Ectodermal cell (in vitro differentiated cells): Measurements from ENCODE around the gene PNPLA6.

Experiments
- H3K27ac ChIP-seq: 2 replicates; pipeline ENCODE4 v1.7.0; 2013; ENCODE audit warnings: mild to moderate bottlenecking, low read depth, low read length; ENCODE audit not compliant: insufficient read depth, poor library complexity, severe bottlenecking
- H3K27me3 ChIP-seq: 2 replicates; pipeline ENCODE4 v1.7.0; 2013; ENCODE audit warnings: mild to moderate bottlenecking, low read length; ENCODE audit not compliant: insufficient read depth, control insufficient read depth, poor library complexity, severe bottlenecking
- H3K36me3 ChIP-seq: one replicate; pipeline ENCODE4 v1.7.0; 2013; ENCODE audit warnings: low read length; ENCODE audit not compliant: control insufficient read depth, insufficient read depth
- H3K4me1 ChIP-seq: one replicate; pipeline ENCODE4 v1.7.0; 2013; ENCODE audit warnings: low read length; ENCODE audit not compliant: control insufficient read depth, insufficient read depth
- H3K4me3 ChIP-seq: 2 replicates; pipeline ENCODE4 v1.7.0; 2013; ENCODE audit warnings: low read depth, low read length, control low read depth; ENCODE audit not compliant: insufficient read depth
- H3K9me3 ChIP-seq: 2 replicates; pipeline ENCODE4 v1.7.0; 2013; ENCODE audit warnings: mild to moderate bottlenecking, low read length, moderate library complexity; ENCODE audit not compliant: control insufficient read depth
- WGBS, 2 experiments: methylation state at CpG; one replicate each; pipeline ENCODE4 v1.1.7; 2013; ENCODE audit warnings: missing lambda C conversion rate in 2 of 2; 5-methylcytosine and 5-hydroxymethylcytosine counted together

PNPLA6 gene

DNA sequence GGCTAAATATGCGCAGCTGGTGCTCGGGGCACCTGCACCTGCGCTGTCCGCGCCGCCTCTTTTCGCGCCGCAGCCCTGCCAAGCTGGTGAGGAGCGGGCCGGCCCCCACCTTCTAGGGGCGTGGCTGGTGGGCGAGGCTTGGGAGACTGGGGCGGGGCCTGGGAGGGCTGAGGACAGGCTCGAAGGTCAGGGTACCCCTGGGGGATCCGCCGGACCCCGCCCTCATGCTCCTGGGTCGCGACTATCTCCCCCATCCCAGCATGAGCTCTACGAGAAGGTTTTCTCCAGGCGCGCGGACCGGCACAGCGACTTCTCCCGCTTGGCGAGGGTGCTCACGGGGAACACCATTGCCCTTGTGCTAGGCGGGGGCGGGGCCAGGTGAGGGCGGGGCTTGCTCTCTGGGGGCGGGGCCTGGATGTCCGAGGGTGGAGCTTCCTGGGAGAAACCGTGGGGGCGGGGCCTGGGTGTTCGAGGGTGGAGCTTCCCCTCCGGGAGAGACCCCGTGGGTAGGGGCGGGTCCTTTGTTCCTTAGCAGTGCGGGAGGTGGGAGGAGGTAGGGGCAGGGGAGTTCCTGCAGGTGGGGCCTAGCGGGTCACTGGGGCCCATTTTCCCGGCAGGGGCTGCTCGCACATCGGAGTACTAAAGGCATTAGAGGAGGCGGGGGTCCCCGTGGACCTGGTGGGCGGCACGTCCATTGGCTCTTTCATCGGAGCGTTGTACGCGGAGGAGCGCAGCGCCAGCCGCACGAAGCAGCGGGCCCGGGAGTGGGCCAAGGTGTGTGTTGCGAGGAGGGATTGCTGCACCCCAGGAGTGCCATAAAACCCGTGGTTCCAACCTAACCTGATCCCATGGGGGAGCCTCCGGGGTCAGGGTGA lies 19.7 kb downstream of the PNPLA6 start:
- H3K4me3 ChIP-seq, result no peak overlapping the region
- H3K27ac ChIP-seq, result no peak overlapping the region
- 94 to 95% methylated on average over 62 of the region's 62 CpGs for WGBS, 2 experiments
- H3K4me1 ChIP-seq, result no peaks in the 10 kb centered on the region
- H3K36me3 ChIP-seq, result peaks cover 15% of the 10 kb centered on the region
- H3K27me3 ChIP-seq, result no peaks in the 10 kb centered on the region
- no peaks in the 10 kb centered on the region for H3K9me3 ChIP-seq

DNA sequence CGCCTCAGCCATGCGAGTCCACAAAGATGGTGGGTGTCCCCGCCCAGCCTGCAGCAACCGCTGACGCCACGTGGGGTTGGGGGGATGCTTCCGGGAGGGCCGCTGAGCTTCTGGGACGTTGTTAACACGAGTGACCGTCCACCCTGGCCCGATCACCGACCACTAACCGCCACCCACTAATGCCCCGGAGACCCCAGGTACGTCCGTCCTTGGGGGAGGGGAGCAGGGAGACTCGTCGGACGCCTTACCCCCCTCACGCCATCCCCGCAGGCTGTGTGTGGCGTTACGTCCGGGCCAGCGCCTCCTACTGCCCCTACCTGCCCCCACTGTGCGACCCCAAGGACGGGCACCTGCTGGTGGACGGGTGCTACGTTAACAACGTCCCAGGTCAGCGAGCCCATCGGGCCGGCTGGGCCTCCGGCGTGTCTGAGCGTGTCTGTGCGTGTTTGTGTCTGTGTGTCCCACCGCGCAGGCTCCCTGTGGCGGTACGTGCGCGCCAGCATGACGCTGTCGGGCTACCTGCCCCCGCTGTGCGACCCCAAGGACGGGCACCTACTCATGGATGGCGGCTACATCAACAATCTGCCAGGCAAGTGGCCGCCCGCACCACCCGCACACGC lies 21.3 kb downstream of the PNPLA6 start:
- Histone ChIP-seq H3K9me3 (no peaks in the 10 kb centered on the region), H3K36me3 (peaks cover 15% of the 10 kb centered on the region), H3K27me3 (no peaks in the 10 kb centered on the region), H3K27ac (no peak overlapping the region), H3K4me1 (no peaks in the 10 kb centered on the region), H3K4me3 (no peak overlapping the region)
- 96 to 97% methylated on average over 54 of the region's 54 CpGs for WGBS, 2 experiments

DNA sequence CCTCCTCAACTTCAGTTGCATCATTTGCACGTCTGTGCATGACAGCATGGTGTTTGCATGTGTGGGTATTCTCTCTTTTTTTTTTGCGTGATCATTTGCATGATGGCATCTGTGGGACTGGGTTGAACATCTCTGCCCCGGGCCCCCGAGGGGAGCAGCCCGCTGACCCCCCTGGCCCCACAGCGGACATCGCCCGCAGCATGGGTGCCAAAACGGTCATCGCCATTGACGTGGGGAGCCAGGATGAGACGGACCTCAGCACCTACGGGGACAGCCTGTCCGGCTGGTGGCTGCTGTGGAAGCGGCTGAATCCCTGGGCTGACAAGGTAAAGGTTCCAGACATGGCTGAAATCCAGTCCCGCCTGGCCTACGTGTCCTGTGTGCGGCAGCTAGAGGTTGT lies 23.1 kb downstream of the PNPLA6 start:
- Histone ChIP-seq H3K36me3 (peaks cover 15% of the 10 kb centered on the region), H3K4me1 (no peaks in the 10 kb centered on the region), H3K27me3 (no peaks in the 10 kb centered on the region), H3K4me3 (no peak overlapping the region), H3K27ac (no peak overlapping the region), H3K9me3 (no peaks in the 10 kb centered on the region)
- WGBS, 2 experiments, result 96% methylated on average over 18 of the region's 18 CpGs

DNA sequence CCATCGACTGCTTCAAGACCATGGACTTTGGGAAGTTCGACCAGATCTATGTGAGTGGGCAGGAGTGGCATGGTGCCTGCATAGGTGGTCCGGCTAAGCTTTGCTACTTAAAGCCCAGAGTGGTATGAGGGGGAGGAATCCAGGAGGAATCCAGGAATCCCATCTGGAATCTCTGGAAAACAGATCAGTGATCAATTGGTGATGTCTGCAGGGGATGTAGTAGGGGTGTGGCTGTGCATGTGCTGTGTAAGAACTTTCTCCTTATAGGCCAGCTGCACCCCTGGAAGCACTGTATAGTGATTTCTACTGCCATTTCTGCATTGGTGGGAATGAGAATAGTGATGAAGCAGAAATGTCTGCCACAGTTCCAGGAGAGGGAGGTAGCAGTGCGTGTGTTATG lies 23.6 kb downstream of the PNPLA6 start:
- Histone ChIP-seq H3K27me3 (no peaks in the 10 kb centered on the region), H3K9me3 (no peaks in the 10 kb centered on the region), H3K4me1 (no peaks in the 10 kb centered on the region), H3K27ac (no peak overlapping the region), H3K4me3 (no peak overlapping the region), H3K36me3 (peaks cover 15% of the 10 kb centered on the region)
- WGBS, 2 experiments, result 59 to 61% methylated on average over 4 of the region's 4 CpGs

DNA sequence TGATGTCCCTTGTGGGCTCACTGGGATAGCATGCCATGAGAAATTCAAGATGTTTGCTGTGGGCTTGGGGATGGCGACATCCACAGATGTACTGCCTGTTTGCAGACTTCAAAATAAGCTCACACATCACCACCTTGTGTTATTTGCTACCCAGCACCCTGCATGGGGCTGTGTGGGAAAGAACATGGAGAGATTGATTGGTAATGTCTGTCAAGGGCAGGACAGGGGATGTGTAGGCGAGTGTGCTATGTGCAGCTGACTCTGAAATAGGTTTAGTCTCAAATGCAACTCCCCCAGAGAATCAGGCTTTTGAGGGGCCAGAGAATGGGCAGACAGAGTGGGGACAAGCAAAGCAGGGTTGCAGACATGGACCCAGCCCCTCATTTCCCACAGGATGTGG lies 24.7 kb downstream of the PNPLA6 start:
- Histone ChIP-seq H3K4me1 (no peaks in the 10 kb centered on the region), H3K27me3 (no peaks in the 10 kb centered on the region), H3K36me3 (peaks cover 13% of the 10 kb centered on the region), H3K27ac (no peak overlapping the region), H3K4me3 (no peak overlapping the region), H3K9me3 (no peaks in the 10 kb centered on the region)
- 85 to 86% methylated on average over 2 of the region's 2 CpGs for WGBS, 2 experiments

DNA sequence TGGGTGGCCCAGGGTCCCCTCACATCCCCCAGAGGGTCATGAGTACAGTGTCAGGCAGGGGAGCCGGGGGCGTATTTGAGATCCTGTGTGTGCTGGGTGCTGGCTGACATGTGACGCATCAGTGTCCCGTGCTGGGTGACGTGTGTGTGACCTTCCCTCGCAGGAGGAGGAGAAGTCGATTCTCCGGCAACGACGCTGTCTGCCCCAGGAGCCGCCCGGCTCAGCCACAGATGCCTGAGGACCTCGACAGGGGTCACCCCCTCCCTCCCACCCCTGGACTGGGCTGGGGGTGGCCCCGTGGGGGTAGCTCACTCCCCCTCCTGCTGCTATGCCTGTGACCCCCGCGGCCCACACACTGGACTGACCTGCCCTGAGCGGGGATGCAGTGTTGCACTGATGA lies 25.8 kb downstream of the PNPLA6 start:
- no peaks in the 10 kb centered on the region for H3K9me3 ChIP-seq
- no peaks in the 10 kb centered on the region for H3K4me1 ChIP-seq
- no peak overlapping the region for H3K27ac ChIP-seq
- H3K4me3 ChIP-seq, result no peak overlapping the region
- peaks cover 7% of the 10 kb centered on the region for H3K36me3 ChIP-seq
- no peaks in the 10 kb centered on the region for H3K27me3 ChIP-seq
- 89 to 93% methylated on average over 17 of the region's 17 CpGs for WGBS, 2 experiments

DNA sequence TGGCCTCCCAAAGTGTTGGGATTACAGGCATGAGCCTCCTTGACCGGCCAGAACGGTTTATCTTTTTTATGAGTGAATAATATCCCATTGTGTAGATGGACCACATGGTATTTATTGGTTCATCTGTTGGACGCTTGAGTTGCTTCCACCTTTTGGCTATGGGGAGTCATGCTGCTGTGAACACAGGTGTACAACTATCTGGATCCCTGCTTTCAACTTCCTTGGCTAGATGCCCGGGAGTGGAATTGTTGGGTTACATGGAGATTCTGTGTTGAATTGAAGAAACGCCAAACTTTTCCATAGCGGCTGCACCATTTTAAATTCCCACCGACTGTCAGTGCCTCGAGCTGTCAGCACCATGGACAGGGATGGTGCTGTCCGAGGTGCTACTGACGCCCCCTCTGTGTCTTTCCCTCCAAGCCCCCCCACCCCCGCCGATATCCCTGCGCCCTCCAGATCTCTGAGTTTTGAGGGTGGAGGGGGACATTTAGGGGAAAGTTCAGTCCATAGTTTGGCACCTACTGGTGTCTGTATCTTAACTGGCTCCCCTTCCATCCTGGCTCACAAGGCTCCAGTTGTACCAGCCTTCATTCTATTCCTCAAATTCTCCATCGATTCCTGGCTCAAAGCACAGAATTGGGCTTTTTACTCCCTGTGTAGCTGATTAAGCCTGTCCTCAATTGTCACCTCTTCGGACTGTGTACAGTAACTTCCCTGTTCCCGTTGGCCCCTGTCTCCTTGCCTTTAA lies 27.3 kb downstream of the PNPLA6 start:
- H3K4me1 ChIP-seq, result no peaks in the 10 kb centered on the region
- no peaks in the 10 kb centered on the region for H3K36me3 ChIP-seq
- 69 to 70% methylated on average over 13 to 16 of the region's 16 CpGs for WGBS, 2 experiments
- no peaks in the 10 kb centered on the region for H3K27me3 ChIP-seq
- H3K9me3 ChIP-seq, result no peaks in the 10 kb centered on the region
- no peak overlapping the region for H3K27ac ChIP-seq
- H3K4me3 ChIP-seq, result no peak overlapping the region

DNA sequence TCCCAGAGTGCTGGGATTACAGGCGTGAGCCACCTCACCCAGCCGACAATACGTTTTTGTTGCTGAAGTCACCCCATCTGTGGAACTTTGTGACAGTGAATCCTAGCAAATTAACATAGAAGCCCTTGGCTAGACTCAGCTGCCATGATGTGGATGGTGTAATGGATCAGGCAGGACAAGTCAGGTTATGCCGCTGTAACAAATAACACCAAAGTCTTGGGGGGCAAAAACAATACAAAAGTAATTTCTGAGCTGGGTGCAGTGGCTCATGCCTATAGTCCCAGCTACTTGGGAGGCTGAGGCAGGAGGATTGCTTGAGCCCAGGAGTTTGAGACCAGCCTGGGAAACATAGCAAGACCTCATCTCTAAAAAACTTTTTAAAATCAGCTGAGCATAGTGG lies 29.3 kb downstream of the PNPLA6 start:
- Histone ChIP-seq H3K27me3 (no peaks in the 10 kb centered on the region), H3K9me3 (no peaks in the 10 kb centered on the region), H3K4me1 (no peaks in the 10 kb centered on the region), H3K36me3 (no peaks in the 10 kb centered on the region), H3K4me3 (no peak overlapping the region), H3K27ac (no peak overlapping the region)
- WGBS, 2 experiments, result 88 to 95% methylated on average over 4 of the region's 4 CpGs

DNA sequence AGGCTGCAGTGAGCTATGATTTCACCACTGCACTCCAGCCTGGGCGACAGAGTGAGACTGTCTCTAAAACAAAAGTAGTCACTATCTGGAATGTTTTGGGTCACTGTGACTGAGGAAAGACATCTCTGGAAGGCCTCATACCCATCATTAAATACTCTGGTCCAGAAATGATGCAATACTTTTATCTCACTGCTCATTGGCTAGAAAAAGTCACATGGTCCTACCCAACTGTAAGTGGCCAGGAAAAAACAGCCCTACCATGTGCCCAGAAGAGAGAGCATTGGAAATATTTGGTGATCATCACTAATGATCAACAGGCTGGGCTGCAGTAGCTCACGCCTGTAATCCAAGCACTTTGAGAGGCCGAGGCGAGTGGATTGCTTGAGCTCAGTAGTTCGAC lies 29.8 kb downstream of the PNPLA6 start:
- Histone ChIP-seq H3K4me3 (no peak overlapping the region), H3K36me3 (no peaks in the 10 kb centered on the region), H3K9me3 (no peaks in the 10 kb centered on the region), H3K27me3 (no peaks in the 10 kb centered on the region), H3K4me1 (no peaks in the 10 kb centered on the region), H3K27ac (no peak overlapping the region)
- 88 to 95% methylated on average over 5 of the region's 5 CpGs for WGBS, 2 experiments

DNA sequence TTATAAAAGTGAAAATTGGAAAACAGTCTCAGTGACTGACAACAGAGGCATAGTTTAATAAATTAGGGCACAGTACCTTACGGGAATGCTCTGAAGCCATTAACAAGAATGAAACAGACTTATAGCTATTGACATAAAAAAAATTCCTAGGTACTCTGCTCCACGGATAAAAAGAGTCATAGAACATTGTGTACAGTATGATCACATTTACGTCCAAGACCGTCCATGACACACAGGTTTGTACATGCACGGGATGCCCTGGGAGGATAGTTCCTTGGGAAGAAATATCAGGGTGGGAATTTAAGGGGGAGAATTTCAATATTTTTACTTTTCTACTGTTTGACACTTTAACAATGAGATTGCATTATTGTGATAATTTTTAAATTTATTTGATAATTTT lies 35.2 kb downstream of the PNPLA6 start:
- Histone ChIP-seq H3K27ac (no peak overlapping the region), H3K9me3 (no peaks in the 10 kb centered on the region), H3K36me3 (no peaks in the 10 kb centered on the region), H3K4me1 (no peaks in the 10 kb centered on the region), H3K27me3 (no peaks in the 10 kb centered on the region), H3K4me3 (no peak overlapping the region)
- 88 to 93% methylated on average over 5 of the region's 5 CpGs for WGBS, 2 experiments
